ENCODE results near the gene TBPL1.
"Not testable (repeated sequence)": the region's sequence is repeated elsewhere in the genome, so short reads cannot be mapped to it uniquely, and the experiment has no call there.

TBPL1 gene

DNA sequence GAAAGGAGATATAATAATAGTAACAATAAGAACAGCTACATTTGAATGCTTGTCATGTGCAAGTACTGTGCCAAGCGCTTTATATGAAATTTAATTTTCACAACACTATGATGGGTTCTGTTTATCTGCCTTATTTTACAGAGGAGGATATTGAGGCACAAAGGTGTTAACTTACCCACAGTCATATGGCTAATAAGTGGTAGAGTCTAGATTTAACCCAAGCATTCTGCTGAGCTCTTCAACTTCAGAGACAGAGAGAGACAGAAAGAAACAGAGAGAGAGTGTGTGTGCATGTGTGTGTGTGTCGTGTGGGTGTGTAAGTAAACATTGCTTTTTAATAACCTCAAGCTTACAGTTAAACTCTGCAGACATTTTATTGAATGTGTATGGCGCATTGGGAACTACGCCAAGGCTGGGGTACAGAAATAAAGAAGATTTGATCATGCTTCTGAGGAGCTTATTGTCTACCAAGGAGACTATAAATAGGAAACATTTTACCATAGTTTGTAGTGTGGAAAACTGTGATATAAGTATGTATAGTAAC lies 12.9 kb downstream of the TBPL1 start:
- Histone ChIP-seq H3K27ac (no peak overlapping the region), H3K36me3 (no peaks in the 10 kb centered on the region), H3K27me3 (no peaks in the 10 kb centered on the region), H3K4me1 (peaks cover 0 to 44% (median 1%) of the 10 kb centered on the region in 4 donors), H3K4me3 (no peak overlapping the region), H3K9me3 (no peaks in the 10 kb centered on the region)
- intact Hi-C loops (cut with DNase I; ENCODE audit: low total_unique reads): no loop called here
- TF ChIP-seq, protein P1, sequence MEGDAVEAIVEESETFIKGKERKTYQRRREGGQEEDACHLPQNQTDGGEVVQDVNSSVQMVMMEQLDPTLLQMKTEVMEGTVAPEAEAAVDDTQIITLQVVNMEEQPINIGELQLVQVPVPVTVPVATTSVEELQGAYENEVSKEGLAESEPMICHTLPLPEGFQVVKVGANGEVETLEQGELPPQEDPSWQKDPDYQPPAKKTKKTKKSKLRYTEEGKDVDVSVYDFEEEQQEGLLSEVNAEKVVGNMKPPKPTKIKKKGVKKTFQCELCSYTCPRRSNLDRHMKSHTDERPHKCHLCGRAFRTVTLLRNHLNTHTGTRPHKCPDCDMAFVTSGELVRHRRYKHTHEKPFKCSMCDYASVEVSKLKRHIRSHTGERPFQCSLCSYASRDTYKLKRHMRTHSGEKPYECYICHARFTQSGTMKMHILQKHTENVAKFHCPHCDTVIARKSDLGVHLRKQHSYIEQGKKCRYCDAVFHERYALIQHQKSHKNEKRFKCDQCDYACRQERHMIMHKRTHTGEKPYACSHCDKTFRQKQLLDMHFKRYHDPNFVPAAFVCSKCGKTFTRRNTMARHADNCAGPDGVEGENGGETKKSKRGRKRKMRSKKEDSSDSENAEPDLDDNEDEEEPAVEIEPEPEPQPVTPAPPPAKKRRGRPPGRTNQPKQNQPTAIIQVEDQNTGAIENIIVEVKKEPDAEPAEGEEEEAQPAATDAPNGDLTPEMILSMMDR (IDR thresholded peaks at IDR 0.05): no peak
- DNase-seq: no peak

DNA sequence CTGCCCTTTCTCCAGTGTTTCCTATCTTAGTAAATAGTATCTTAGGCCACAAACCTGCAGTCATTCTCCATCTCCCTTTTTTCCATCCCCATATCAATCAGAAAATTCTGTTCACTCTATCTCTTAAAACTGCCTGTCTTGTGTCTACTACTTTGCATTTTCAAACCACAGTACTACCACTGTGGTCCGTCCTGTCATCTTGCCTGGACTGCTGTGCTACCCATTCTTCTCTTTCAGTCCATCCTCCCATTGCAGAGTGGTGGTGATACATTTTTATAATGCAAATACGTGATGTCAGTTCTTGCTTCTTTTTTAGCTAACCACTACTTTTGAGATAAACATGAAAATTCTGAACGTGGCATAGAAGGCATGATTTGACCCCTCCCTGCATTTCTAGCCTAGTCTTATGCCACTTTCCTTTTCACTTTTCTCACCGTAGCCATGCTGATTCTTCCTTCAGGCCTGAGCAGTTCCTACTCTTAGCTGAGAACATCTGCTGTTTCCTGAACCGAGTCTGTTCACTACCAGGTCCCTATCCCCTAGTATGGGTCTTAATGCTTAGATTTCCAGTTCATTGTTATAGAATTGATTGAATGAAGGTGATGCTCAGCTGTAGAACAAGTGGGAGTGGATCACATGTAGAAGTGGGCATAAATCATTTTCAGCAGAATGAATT lies 13.8 kb downstream of the TBPL1 start:
- H3K4me1 ChIP-seq: peaks cover 0 to 44% (median 1%) of the 10 kb centered on the region in 4 donors
- DNase-seq: no peak
- TF ChIP-seq, protein P1 (IDR thresholded peaks at IDR 0.05): no peak
- no peaks in the 10 kb centered on the region for H3K27me3 ChIP-seq
- intact Hi-C loops (cut with DNase I; ENCODE audit: low total_unique reads): no loop called here
- no peak overlapping the region for H3K4me3 ChIP-seq
- H3K27ac ChIP-seq: no peak overlapping the region
- H3K9me3 ChIP-seq: no peaks in the 10 kb centered on the region
- no peaks in the 10 kb centered on the region for H3K36me3 ChIP-seq

DNA sequence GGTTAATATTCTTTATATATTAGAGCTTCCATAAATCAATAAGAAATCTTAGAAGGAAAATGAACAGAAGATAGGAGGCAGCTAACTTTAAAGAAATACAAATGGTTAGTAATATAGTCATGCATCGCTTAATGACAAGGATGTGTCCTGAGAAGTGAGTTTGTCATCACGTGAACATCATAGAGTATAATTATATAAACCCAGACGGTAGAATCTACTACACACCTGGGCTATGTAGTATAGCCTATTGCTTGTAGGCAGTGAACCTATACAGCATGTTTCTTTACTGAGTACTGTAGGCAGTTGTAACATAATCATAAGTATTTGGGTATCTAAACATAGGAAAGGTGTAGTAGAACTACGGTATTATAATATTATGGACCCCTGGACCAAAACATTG lies 14.3 kb downstream of the TBPL1 start:
- Histone ChIP-seq H3K36me3 (no peaks in the 10 kb centered on the region), H3K4me1 (peaks cover 0 to 48% (median 1%) of the 10 kb centered on the region in 4 donors), H3K9me3 (no peaks in the 10 kb centered on the region), H3K4me3 (no peak overlapping the region), H3K27ac (no peak overlapping the region), H3K27me3 (no peaks in the 10 kb centered on the region)
- DNase-seq: no peak
- TF ChIP-seq, protein P1 (IDR thresholded peaks at IDR 0.05): no peak
- intact Hi-C loops (cut with DNase I; ENCODE audit: low total_unique reads): no loop called here

DNA sequence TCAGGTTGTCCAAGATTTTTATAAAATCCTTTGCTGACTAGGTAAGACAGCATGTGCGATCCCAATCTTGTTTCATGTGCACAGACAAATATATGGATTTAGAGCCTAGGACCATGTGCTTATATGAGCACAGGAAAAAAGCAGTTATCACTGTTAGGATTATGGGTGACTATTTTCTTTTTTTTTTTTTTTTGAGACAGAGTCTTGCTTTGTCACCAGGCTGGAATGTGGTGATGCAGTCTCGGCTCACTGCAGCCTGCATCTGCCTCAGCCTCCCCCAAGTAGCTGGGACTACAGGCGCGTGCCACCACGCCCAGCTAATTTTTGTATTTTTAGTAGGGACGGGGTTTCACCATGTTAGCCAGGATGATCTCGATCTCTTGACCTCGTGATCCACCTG lies 14.8 kb downstream of the TBPL1 start:
- peaks cover 0 to 53% (median 2%) of the 10 kb centered on the region in 4 donors for H3K4me1 ChIP-seq
- H3K36me3 ChIP-seq; intact Hi-C loops (cut with DNase I; ENCODE audit: low total_unique reads): not testable (repeated sequence)

DNA sequence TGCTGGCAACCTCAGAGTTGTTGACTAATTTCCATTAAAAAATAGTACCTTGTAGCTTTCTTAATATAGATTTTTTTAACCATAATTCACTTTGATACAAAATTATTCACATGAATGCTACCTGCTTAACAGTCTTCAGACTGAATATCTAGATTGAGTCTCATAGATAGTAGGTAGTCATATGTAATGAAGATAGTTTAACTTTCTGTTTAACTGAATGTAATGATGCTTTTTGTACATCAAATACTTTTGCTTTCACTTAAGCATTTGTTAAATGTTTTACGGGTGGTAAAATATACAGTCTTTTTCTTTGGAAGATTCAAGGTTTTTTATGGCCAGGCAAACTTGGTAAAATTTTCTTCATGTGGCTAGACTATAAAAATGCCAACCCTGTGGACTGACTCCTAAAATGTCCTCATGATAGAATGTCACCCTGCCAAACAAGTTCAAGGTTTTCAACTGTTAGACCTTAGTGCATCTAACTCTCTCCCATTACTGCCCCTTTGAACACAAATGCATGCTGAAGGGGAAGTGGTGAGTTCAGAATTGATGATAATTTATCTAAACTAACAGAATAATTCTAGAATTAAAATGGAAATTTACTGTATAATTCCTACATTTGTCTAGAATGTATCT lies 16.4 kb downstream of the TBPL1 start:
- intact Hi-C loops (cut with DNase I; ENCODE audit: low total_unique reads): no loop called here
- no peaks in the 10 kb centered on the region for H3K27me3 ChIP-seq
- peaks cover 0 to 60% (median 4%) of the 10 kb centered on the region in 4 donors for H3K4me1 ChIP-seq
- no peak for DNase-seq
- no peaks in the 10 kb centered on the region for H3K36me3 ChIP-seq
- H3K27ac ChIP-seq: no peak overlapping the region
- TF ChIP-seq, protein P1 (IDR thresholded peaks at IDR 0.05): no peak
- H3K4me3 ChIP-seq: no peak overlapping the region
- H3K9me3 ChIP-seq: no peaks in the 10 kb centered on the region

More for the DNA sequence above, 14.8 kb downstream of the TBPL1 start:
- H3K27me3 ChIP-seq, H3K27ac ChIP-seq, H3K9me3 ChIP-seq, DNase-seq, H3K4me3 ChIP-seq: not testable (repeated sequence)

DNA sequence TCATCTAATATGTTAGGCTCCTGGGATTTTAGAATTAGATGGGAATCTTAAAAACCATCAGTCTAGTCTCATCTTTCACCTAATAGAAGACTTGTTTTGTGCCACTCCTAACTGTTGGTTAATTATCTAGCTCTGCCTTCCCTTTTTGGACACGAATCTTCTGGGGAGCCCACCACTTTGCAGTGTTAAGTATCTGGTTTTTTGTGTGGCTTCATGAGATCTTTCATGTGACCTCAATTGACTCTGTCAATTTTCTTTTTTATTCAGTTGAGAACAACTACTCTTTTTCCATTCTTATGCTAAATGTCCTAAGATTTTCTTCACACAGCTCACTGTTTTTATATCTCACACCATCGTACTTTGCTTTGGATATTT lies 16.9 kb downstream of the TBPL1 start:
- no peaks in the 10 kb centered on the region for H3K27me3 ChIP-seq
- no peak for DNase-seq
- H3K9me3 ChIP-seq: no peaks in the 10 kb centered on the region
- H3K36me3 ChIP-seq: no peaks in the 10 kb centered on the region
- H3K4me1 ChIP-seq: peaks cover 0 to 56% (median 4%) of the 10 kb centered on the region in 4 donors
- TF ChIP-seq, protein P1 (IDR thresholded peaks at IDR 0.05): no peak
- intact Hi-C loops (cut with DNase I; ENCODE audit: low total_unique reads): loop anchor here (2.0 kb wide), 1 partner anchor 95 kb away; no protein-coding TSS in a partner anchor
- H3K4me3 ChIP-seq: no peak overlapping the region
- H3K27ac ChIP-seq: no peak overlapping the region
